ENCODE data around the gene GLP1R. TPM values are rescaled to one million over a fixed set of nuclear protein-coding genes. Genes with fewer than 3 reads are reported as not detected.

The GLP1R gene
- polyA plus RNA-seq, 1 donor (not counting 4 experiments of a cell fraction or from before 2014, with no cell fraction given): not detected

GRCh38 chr6:39005774-39006173 is 42.8 kb upstream of the GLP1R start:
- dilution Hi-C loops (cut with MboI; ENCODE audit: extremely low pct_ligation_motif_present, low sequenced_read_pairs): no loop called here
- Histone ChIP-seq H3K9ac (ENCODE audit: control insufficient read depth, extremely low read depth, insufficient read depth, low read length) (no peak overlapping the region), H3K4me3 (ENCODE audit: control insufficient read depth in 2 of 3, extremely low read depth in 1 of 3, insufficient read depth in 2 of 3, low read depth in 1 of 3, low read length in 3 of 3) (no peak overlapping the region), H3K4me1 (ENCODE audit: control insufficient read depth, extremely low read depth, insufficient read depth, low read length) (no peaks in the 10 kb centered on the region), H3K9me3 (ENCODE audit: control insufficient read depth, low read depth, low read length) (no peaks in the 10 kb centered on the region), H3K27me3 (ENCODE audit: control insufficient read depth, extremely low read depth, insufficient read depth, low read length) (peaks cover 14% of the 10 kb centered on the region), H3K79me2 (ENCODE audit: control insufficient read depth, insufficient read depth, low read length) (no peaks in the 10 kb centered on the region), H3K4me2 (ENCODE audit: control insufficient read depth, extremely low read depth, insufficient read depth, low read depth, low read length) (no peak overlapping the region), H3K27ac (ENCODE audit: control insufficient read depth, insufficient read depth, low read length) (no peak overlapping the region), H3K9me1 (ENCODE audit: control insufficient read depth, extremely low read depth, insufficient read depth, low read length) (no peaks in the 10 kb centered on the region), H4K20me1 (ENCODE audit: control insufficient read depth, extremely low read depth, insufficient read depth, low read length) (no peaks in the 10 kb centered on the region), H2AFZ (ENCODE audit: control insufficient read depth, low read length) (no peak overlapping the region), H3K36me3 (ENCODE audit: control insufficient read depth in 2 of 2, extremely low read depth in 1 of 2, insufficient read depth in 2 of 2, low read length in 2 of 2) (no peaks in the 10 kb centered on the region)
- TF ChIP-seq EZH2 (IDR thresholded peaks at IDR 0.05; ENCODE audit: low read length) (no peak), CTCF (optimal IDR thresholded peaks at IDR 0.05 in 1 of 3, IDR thresholded peaks at IDR 0.05 in 1 of 3, conservative IDR thresholded peaks at IDR 0.05 in 1 of 3; ENCODE audit: extremely low read depth in 1 of 3, insufficient read depth in 2 of 3, low read length in 3 of 3) (no peak)
- DNase-seq (ENCODE audit: low read depth, low spot score): no peak
- no peak for FAIRE-seq

- Histone ChIP-seq H3K4me2 (ENCODE audit: control insufficient read depth, extremely low read depth, insufficient read depth, low read depth, low read length) (no peak overlapping the region), H3K9me3 (ENCODE audit: control insufficient read depth, low read depth, low read length) (no peaks in the 10 kb centered on the region), H3K27ac (ENCODE audit: control insufficient read depth, insufficient read depth, low read length) (no peak overlapping the region), H3K9me1 (ENCODE audit: control insufficient read depth, extremely low read depth, insufficient read depth, low read length) (no peaks in the 10 kb centered on the region), H3K36me3 (ENCODE audit: control insufficient read depth in 2 of 2, extremely low read depth in 1 of 2, insufficient read depth in 2 of 2, low read length in 2 of 2) (no peaks in the 10 kb centered on the region), H3K79me2 (ENCODE audit: control insufficient read depth, insufficient read depth, low read length) (no peaks in the 10 kb centered on the region), H2AFZ (ENCODE audit: control insufficient read depth, low read length) (no peak overlapping the region), H3K27me3 (ENCODE audit: control insufficient read depth, extremely low read depth, insufficient read depth, low read length) (peaks cover 9% of the 10 kb centered on the region), H3K4me3 (ENCODE audit: control insufficient read depth in 2 of 3, extremely low read depth in 1 of 3, insufficient read depth in 2 of 3, low read depth in 1 of 3, low read length in 3 of 3) (no peak overlapping the region), H3K4me1 (ENCODE audit: control insufficient read depth, extremely low read depth, insufficient read depth, low read length) (no peaks in the 10 kb centered on the region), H3K9ac (ENCODE audit: control insufficient read depth, extremely low read depth, insufficient read depth, low read length) (no peak overlapping the region), H4K20me1 (ENCODE audit: control insufficient read depth, extremely low read depth, insufficient read depth, low read length) (no peaks in the 10 kb centered on the region)
- DNase-seq (ENCODE audit: low read depth, low spot score) (no peak), FAIRE-seq (no peak)
- dilution Hi-C loops (cut with MboI; ENCODE audit: extremely low pct_ligation_motif_present, low sequenced_read_pairs): no loop called here
- TF ChIP-seq EZH2 (IDR thresholded peaks at IDR 0.05; ENCODE audit: low read length) (no peak), CTCF (optimal IDR thresholded peaks at IDR 0.05 in 1 of 3, IDR thresholded peaks at IDR 0.05 in 1 of 3, conservative IDR thresholded peaks at IDR 0.05 in 1 of 3; ENCODE audit: extremely low read depth in 1 of 3, insufficient read depth in 2 of 3, low read length in 3 of 3) (no peak)
Observed at GRCh38 chr6:39007575-39007974, 41.0 kb upstream of the GLP1R start.

Data from keratinocyte (primary cell).